Measurements from ENCODE around the gene GNAI3.

GNAI3 gene

GRCh38 chr1:109546311-109547109 lies 1.9 kb upstream of the GNAI3 start:
- peak; percentile 63 to 70 for DNase-seq (ENCODE audit: low read depth in 2 of 2)

GRCh38 chr1:109547463-109548320 lies 723 bp upstream of the GNAI3 start:
- no peak for DNase-seq (ENCODE audit: low read depth in 2 of 2)

- no peak for DNase-seq (ENCODE audit: low read depth in 2 of 2)
These were observed 8.1 kb downstream of the GNAI3 start for GRCh38 chr1:109556563-109556962.

DNA sequence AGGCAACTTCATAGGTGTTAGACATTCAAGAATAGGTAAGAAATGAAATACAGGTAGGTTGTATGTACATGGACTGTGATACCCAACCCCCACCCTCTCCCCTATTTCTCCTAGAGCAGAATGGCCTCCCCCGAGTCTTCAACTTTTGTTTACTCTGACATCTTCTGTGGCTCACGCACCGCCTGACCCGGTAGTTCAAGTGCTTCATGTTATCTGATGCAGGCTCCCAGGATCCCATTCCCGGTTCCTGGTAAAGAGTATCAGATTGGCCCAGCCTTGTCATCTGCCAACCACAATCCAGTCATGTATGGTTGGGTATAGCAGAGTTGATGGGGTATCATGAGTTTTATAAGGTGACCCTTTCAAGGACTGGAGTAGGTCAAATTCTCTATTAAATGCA lies 9.1 kb downstream of the GNAI3 start:
- no peak for DNase-seq (ENCODE audit: low read depth in 2 of 2)

DNA sequence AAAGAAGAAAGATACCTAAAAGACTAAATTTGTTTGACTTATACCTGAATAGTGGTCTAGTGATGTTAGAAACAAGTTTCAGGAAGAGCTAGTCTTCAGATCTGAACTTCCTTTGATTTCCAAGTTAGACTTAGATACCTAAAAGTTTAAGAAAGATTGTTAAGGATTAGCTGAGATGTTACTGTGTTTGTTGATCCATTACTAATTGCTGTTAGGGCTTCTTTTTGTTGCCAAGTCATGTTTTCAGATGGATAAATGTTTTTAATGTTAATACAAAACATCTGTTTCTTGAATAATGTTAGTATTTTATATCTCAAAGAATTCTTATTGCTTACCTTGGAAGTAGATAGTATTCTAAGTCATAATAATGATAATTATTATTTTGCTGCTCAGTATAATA lies 11.6 kb downstream of the GNAI3 start:
- no peak for DNase-seq (ENCODE audit: low read depth in 2 of 2)

DNA sequence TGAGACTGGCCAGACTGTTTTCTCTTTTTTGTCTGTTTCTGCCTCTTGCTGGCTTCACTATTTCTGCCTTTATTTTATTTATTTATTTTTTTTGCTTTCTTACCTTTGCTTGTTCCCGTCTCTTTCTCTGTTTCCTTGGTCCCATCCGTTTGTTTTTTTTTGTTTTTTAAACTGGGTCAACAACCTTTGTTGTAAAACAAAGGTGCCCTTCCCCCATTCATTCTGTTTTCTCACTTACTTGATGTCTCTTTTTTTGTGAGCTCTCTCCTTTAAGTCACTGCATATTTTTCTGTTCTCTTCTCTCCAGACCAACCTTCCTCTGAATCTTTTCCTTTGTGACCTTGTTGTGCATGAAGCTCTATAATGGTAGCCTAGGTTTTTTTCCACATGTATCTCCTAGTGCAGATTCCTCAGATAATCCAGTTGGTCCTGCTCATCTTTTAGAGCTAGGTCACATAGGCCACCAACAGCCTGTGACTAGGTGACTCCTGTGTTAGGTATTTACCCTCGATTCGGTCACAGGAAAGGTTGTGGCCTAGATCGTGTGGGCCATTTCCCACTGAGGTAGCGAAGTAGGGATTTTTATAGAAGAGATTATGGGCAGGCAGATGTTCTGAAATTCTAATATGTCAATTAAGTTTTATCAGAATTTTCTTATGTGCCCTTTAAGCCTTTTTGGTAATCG lies 15.9 kb downstream of the GNAI3 start:
- DNase-seq (ENCODE audit: low read depth in 2 of 2) = no peak

DNA sequence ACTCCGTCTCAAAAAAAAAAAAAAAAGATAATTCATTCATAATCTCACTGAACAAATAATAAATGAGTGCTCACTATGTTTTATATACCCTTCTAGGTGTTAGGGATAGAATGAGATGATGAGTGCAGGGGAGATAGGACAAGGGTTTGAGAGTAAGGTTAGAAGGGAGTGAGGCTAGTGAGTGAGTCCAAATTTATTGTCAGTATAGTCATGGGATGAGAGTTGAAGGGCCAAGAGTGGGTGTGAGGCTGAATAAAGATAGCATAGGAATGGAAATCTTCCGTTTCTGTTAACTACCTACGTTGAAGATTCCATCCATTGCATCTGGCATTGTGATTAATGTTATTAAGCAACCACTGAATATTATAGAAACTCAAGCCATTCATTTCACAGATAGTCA lies 16.8 kb downstream of the GNAI3 start:
- no peak for DNase-seq (ENCODE audit: low read depth in 2 of 2)

- no peak for DNase-seq (ENCODE audit: low read depth in 2 of 2)
These were observed 18.6 kb downstream of the GNAI3 start for GRCh38 chr1:109566982-109567381.

- DNase-seq (ENCODE audit: low read depth in 2 of 2) = no peak
These were observed 19.7 kb downstream of the GNAI3 start for GRCh38 chr1:109567877-109568672.

- DNase-seq (ENCODE audit: low read depth in 2 of 2) = no peak
These were observed 20.9 kb downstream of the GNAI3 start for GRCh38 chr1:109569323-109569722.

DNA sequence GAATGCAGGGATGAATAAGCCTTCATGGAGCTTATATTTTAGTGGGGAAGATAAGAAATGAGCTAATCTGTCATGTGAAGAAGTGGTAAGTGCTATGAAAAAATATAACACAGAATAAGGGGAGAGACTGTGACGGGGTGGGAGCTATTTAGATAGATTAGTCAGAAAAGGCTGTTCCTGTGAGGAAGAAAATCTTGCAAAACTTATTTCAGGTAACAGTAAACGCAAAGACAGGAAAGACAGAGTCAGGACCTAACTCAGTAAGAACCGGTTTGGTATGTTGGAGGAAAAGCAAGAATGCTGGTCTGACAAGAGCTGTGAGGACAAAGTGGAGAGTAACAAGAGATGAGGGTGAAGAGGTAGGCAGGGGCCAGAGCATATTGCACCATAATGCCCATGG lies 22.0 kb downstream of the GNAI3 start:
- no peak for DNase-seq (ENCODE audit: low read depth in 2 of 2)

DNA sequence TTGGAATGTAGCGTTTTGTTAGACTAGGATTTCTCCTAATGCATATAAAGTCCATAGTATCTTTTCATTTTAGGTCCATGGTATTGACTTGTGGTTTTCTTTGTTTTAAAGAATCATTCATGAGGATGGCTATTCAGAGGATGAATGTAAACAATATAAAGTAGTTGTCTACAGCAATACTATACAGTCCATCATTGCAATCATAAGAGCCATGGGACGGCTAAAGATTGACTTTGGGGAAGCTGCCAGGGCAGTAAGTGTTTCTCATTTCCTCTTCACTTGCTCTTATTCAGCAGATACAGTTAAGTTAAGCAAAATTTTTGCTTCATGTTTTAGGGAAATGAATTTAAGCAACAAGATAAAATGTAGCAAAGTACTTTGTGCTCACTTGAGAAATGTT lies 25.4 kb downstream of the GNAI3 start:
- DNase-seq (ENCODE audit: low read depth in 2 of 2) = no peak

GRCh38 chr1:109578947-109579443 lies 30.6 kb downstream of the GNAI3 start:
- DNase-seq (ENCODE audit: low read depth in 2 of 2) = no peak

GRCh38 chr1:109579491-109579890 lies 31.1 kb downstream of the GNAI3 start:
- DNase-seq (ENCODE audit: low read depth in 2 of 2) = no peak

DNA sequence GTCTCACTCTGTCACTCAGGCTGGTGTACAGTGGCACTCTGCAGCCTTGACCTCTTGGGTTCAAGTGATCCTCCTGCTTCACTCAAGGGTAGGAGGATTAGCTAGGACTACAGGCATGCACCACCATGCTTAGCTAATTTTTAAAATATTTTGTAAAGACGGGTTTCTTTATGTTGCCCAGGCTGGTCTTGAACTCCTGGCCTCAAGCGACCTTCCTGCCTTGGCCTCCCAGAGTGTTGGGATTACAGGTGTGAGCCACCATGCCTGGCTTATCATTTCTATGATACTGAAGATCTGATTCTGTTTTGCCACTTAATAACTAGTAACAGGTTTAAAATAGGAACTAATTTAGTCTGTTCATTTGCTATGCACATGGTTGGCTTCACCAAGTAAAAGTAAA lies 33.6 kb downstream of the GNAI3 start:
- no peak for DNase-seq (ENCODE audit: low read depth in 2 of 2)

- DNase-seq (ENCODE audit: low read depth in 2 of 2) = no peak
These were observed 36.4 kb downstream of the GNAI3 start for GRCh38 chr1:109584766-109585165.

DNA sequence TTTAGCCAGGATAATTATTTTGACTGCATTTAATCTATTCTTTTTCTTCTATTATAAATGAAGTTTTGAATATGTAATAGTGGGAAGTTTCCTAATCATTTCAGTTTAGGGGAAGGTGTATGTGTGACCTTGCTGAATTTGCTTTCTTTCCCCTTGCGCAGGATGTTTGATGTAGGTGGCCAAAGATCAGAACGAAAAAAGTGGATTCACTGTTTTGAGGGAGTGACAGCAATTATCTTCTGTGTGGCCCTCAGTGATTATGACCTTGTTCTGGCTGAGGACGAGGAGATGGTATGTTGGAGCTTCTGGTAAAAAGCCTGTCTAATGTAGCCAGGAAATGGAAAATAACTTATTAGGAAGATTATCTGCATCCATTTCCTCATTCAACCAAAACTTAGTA lies 37.6 kb downstream of the GNAI3 start:
- no peak for DNase-seq (ENCODE audit: low read depth in 2 of 2)

DNA sequence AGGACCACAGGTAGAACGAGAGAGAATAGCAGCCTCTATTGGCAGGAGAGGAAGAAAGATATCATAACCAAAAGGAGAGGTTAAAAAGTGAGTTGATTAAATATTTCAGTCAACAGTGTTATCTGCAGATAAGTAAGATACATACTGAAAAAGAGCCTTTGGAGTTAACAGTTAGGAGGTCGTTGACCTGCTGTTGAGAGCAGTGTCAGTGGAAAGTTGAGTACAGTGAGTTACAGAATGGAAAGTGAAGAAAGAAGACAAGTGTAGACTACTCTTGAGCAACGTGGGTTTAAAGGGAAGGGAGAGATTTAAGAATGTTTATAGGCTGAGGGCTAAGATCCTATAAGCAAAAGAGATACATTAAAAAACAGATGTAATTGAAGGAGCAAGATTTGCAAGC lies 40.8 kb downstream of the GNAI3 start:
- no peak for DNase-seq (ENCODE audit: low read depth in 2 of 2)

DNA sequence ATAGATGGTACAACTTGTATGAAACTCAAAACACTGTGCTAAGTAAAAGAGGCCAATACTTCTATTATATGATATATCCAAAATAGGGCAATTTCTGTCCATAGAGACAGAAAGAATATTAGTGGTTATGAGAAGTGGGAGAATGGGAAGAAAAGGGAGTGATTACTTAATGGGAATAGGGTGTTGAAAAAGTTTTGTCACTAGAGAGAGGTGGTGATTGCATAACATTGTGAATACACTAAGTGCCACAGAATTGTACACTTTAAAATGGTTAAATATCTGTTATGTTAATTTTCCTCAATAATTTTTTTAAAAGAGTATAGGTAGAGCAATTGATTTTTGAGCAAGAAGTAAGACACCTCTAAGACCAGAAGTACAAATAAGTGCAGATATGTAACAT lies 41.3 kb downstream of the GNAI3 start:
- no peak for DNase-seq (ENCODE audit: low read depth in 2 of 2)

GRCh38 chr1:109592916-109593315 lies 44.5 kb downstream of the GNAI3 start:
- DNase-seq (ENCODE audit: low read depth in 2 of 2) = no peak

DNA sequence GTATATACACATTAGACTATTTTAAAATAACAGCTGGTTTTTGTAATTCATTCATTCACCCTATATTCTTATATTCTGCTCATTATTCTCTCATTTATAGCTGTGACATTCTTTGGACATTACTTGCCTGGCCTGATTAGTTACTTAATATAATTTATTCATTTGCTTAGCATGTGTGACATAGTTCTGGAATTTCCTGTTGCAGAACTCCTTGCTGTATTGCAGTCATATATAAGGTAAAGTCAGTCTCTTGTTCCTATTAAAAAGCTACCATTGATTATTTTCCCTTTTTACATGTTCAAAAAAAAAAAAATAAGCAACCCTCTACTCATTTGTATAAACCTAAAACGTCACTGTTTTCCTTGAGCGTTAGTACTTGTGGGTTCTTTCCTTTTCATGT lies 47.1 kb downstream of the GNAI3 start:
- DNase-seq (ENCODE audit: low read depth in 2 of 2) = no peak

- DNase-seq (ENCODE audit: low read depth in 2 of 2) = no peak
These were observed 49.7 kb downstream of the GNAI3 start for GRCh38 chr1:109598156-109598555.

Data from stimulated activated CD8-positive, alpha-beta memory T cell treated with anti-CD3 and anti-CD28 coated beads, Interleukin-15, amount 100 ng/mL, for 48 hours (primary cell).